B cell (primary cell): ENCODE data around the gene TMEM150C.

Source experiments
- EZH2 ChIP-seq: IDR thresholded peaks from 2 replicates; pipeline ENCODE4 v1.6.1; 2012; ENCODE audit warnings: borderline replicate concordance, low read depth, mild to moderate bottlenecking, moderate library complexity, low read length; ENCODE audit not compliant: insufficient read depth, poor library complexity, severe bottlenecking
- TF ChIP-seq, protein P1 (sequence below): fragments of 200-600 bp; IDR thresholded peaks from one replicate; pipeline ENCODE4 v1.8.0; 2022; ENCODE audit warnings: antibody characterized with exemption, mild to moderate bottlenecking

DNA sequence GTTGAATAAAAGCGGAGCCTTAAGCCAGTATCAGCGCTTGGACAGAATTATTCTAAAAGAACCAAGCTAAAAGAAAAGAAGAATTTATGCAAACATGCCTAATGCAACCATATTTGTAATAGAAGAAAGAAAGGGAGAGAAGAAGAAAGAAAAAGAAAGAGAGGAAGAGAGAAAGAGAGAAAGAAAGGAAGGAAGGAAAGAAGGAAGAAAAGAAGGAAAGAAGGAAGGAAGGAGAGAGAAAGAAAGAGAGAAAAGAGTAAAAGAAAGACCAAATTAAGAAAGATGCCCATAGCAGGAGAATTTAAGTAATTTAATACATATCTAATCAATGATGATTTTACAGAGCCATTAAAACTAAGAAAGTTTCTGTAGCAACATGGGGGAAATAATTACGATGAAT is 30.9 kb upstream of the TMEM150C start:
- TF ChIP-seq, protein P1, sequence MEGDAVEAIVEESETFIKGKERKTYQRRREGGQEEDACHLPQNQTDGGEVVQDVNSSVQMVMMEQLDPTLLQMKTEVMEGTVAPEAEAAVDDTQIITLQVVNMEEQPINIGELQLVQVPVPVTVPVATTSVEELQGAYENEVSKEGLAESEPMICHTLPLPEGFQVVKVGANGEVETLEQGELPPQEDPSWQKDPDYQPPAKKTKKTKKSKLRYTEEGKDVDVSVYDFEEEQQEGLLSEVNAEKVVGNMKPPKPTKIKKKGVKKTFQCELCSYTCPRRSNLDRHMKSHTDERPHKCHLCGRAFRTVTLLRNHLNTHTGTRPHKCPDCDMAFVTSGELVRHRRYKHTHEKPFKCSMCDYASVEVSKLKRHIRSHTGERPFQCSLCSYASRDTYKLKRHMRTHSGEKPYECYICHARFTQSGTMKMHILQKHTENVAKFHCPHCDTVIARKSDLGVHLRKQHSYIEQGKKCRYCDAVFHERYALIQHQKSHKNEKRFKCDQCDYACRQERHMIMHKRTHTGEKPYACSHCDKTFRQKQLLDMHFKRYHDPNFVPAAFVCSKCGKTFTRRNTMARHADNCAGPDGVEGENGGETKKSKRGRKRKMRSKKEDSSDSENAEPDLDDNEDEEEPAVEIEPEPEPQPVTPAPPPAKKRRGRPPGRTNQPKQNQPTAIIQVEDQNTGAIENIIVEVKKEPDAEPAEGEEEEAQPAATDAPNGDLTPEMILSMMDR: peak; percentile 22
- TF ChIP-seq EZH2: no peak
